HepG2 (cell line): ENCODE data around the gene ARHGAP33. TPM values are rescaled to one million over a fixed set of nuclear protein-coding genes. Genes with fewer than 3 reads are reported as not detected.
A peak's percentile ranks its signal among the peaks of the same experiment; 100 is the strongest.

Experiments
- AGO2 ChIP-seq: fragments of 200-400 bp; formaldehyde crosslinking; optimal IDR thresholded peaks from 2 replicates; pipeline ENCODE3; 2017; ENCODE audit warnings: mild to moderate bottlenecking, low read depth, low read length, moderate library complexity
- ARID4A ChIP-seq: sonication (generic); formaldehyde crosslinking; IDR thresholded peaks from 2 replicates; pipeline ENCODE4 v1.5.0; 2020; ENCODE audit warnings: mild to moderate bottlenecking, missing genetic modification reagents, borderline replicate concordance
- BCL3 ChIP-seq: sonication (generic); formaldehyde crosslinking; IDR thresholded peaks from 2 replicates; pipeline ENCODE4 v1.5.1; 2020; ENCODE audit warnings: mild to moderate bottlenecking, missing genetic modification reagents, moderate library complexity
- FOXA3 ChIP-seq: IDR thresholded peaks from 2 replicates; pipeline ENCODE4 v1.6.1; 2016; ENCODE audit warnings: missing genetic modification reagents, missing compliant biosample characterization
- HIVEP1 ChIP-seq: sonication (generic); formaldehyde crosslinking; IDR thresholded peaks from 2 replicates; pipeline ENCODE4 v1.4.0; 2020; ENCODE audit warnings: mild to moderate bottlenecking, missing genetic modification reagents
- KAT8 ChIP-seq: IDR thresholded peaks from 2 replicates; pipeline ENCODE4 v1.6.1; 2016; ENCODE audit warnings: missing genetic modification reagents, missing compliant biosample characterization
- KLF16 ChIP-seq, 2 experiments: sonication (generic) in 1 of 2; formaldehyde crosslinking in 1 of 2; IDR thresholded peaks; 2 replicates each; pipeline versions ENCODE4 v1.6.1 to v1.8.0; 2016 to 2023; ENCODE audit warnings: missing genetic modification reagents in 2 of 2, missing compliant biosample characterization in 1 of 2
- MLXIP ChIP-seq: sonication (generic); formaldehyde crosslinking; IDR thresholded peaks from 2 replicates; pipeline ENCODE4 v1.9.0; 2021; ENCODE audit warnings: missing genetic modification reagents, borderline replicate concordance
- NFRKB ChIP-seq: fragments of 450-650 bp; IDR thresholded peaks from 2 replicates; pipeline ENCODE4 v1.6.1; 2017
- PHB2 ChIP-seq: fragments of 450-650 bp; IDR thresholded peaks from 2 replicates; pipeline ENCODE4 v1.6.1; 2018; ENCODE audit not compliant: partially characterized antibody
- TMF1 ChIP-seq: sonication (generic); formaldehyde crosslinking; IDR thresholded peaks from 2 replicates; pipeline ENCODE4 v1.8.1; 2022; ENCODE audit warnings: low read depth, missing genetic modification reagents
- ZBTB2 ChIP-seq: sonication (generic); formaldehyde crosslinking; IDR thresholded peaks from 2 replicates; pipeline ENCODE4 v1.8.0; 2022; ENCODE audit warnings: low read depth, missing genetic modification reagents
- ZNF564 ChIP-seq: sonication (generic); formaldehyde crosslinking; IDR thresholded peaks from 2 replicates; pipeline ENCODE4 v1.8.1; 2023; ENCODE audit warnings: mild to moderate bottlenecking, missing genetic modification reagents
- ZNF597 ChIP-seq: sonication (generic); formaldehyde crosslinking; IDR thresholded peaks from 2 replicates; pipeline ENCODE4 v1.5.0; 2020; ENCODE audit warnings: missing genetic modification reagents
- ZNF878 ChIP-seq: sonication (generic); formaldehyde crosslinking; IDR thresholded peaks from 2 replicates; pipeline ENCODE4 v1.8.1; 2023; ENCODE audit warnings: mild to moderate bottlenecking, missing genetic modification reagents, moderate library complexity
- ZNF879 ChIP-seq: sonication (generic); formaldehyde crosslinking; IDR thresholded peaks from 2 replicates; pipeline ENCODE4 v1.8.1; 2023; ENCODE audit warnings: missing genetic modification reagents
- ZSCAN29 ChIP-seq: sonication (generic); formaldehyde crosslinking; conservative IDR thresholded peaks from 2 replicates; pipeline ENCODE4 v1.4.0; 2020; ENCODE audit warnings: mild to moderate bottlenecking, missing genetic modification reagents
- polyA plus RNA-seq, 8 experiments: library from polyadenylated mRNA; depleted of rRNA in 3 of 8; stranded (reverse) in 7 of 8; unstranded in 1 of 8; fragments of >200 nt; fragmentation: Illumina TruSeq in 4 of 8; extraction: Trizol in 4 of 8; gene quantifications; 2 replicates each; pipeline versions ENCODE4 v1.2.1 to v1.2.3, GENCODE V29; 2011 to 2016; ENCODE audit warnings: low read depth in 4 of 8, missing spikeins in 1 of 8, mixed read lengths in 1 of 8; ENCODE audit not compliant: insufficient read depth in 1 of 8
- total RNA-seq, 5 experiments: library from RNA; depleted of rRNA; stranded (reverse); fragments of >200 nt; fragmentation: Illumina TruSeq; extraction: Trizol; gene quantifications; 2 replicates each; pipeline ENCODE4 v1.2.3, GENCODE V29; 2016; ENCODE audit warnings: low read depth in 1 of 5

Gene ARHGAP33
- total and polyA plus RNA-seq, 2 of the 13 experiments (the other 11 are each of a cell fraction or from before 2014, with no cell fraction given): 1.3 to 2.7 TPM

GRCh38 chr19:35745328-35746086, 29.9 kb upstream of the ARHGAP33 start, which contains the start of the genes PSENEN and U2AF1L4 (continued):
- no peak for TF ChIP-seq ZBTB2 (CRISPR knock-in tag)
- TF ChIP-seq HIVEP1 (CRISPR knock-in tag): no peak
- no peak for TF ChIP-seq ZNF878 (CRISPR knock-in tag)
- TF ChIP-seq PHB2: no peak
- no peak for TF ChIP-seq MLXIP (CRISPR knock-in tag)
- TF ChIP-seq ZNF879 (CRISPR knock-in tag): no peak
- TF ChIP-seq KAT8 (CRISPR knock-in tag): peak; percentile 54; the same call in 1 of the 2 replicates
- TF ChIP-seq ARID4A (CRISPR knock-in tag): 0 out of 2 replicates have a peak, but pooled peaks have one; percentile 41
- 0 out of 4 replicates have a peak, but pooled peaks of 1 of the 2 experiments have one; percentile 1 for TF ChIP-seq KLF16 (CRISPR knock-in tag; IDR thresholded peaks at IDR 0.05)
- no peak for TF ChIP-seq FOXA3 (CRISPR knock-in tag)
- 0 out of 2 replicates have a peak, but pooled peaks have one; percentile 22 for TF ChIP-seq BCL3 (CRISPR knock-in tag)
- no peak for TF ChIP-seq ZNF564 (CRISPR knock-in tag)
- TF ChIP-seq AGO2: no peak
- TF ChIP-seq NFRKB: no peak
- TF ChIP-seq ZNF597 (CRISPR knock-in tag): no peak
- no peak for TF ChIP-seq ZSCAN29 (CRISPR knock-in tag)
- no peak for TF ChIP-seq TMF1 (CRISPR knock-in tag)
